Measurements from ENCODE around the gene TRIM45.
"Not testable (repeated sequence)": the region's sequence is repeated elsewhere in the genome, so short reads cannot be mapped to it uniquely, and the experiment has no call there.

TRIM45 gene

DNA sequence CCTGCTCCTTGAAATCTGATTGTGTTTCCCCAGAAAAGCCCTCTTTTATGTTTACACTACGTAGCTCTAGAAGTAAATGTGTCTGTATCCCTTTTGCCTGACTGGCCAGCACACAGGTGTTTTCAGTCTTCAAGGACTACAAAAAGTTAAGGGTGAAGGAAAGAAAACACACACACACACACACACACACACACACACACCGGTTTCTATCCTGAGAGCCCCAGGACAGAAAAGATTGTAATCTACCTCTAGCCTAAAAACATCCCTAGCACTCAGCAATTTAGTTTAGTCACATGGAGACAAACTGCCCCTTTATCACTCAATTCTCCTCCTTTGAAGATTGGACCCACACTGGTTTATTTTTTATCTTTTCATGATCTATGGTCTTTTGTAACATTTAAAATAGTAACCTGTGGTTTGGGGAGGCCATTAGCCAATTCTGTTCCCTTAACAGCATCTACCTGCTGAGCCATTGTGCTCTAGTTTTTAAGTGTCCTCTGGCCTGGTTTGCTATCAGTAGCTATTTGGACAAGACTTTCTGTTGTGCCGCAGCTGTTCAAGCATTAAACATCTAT, 15.8 kb upstream of the TRIM45 start:
- in situ Hi-C loops (cut with MboI; ENCODE audit: low pct_unique_long_range_greater_than_20kb, low sequenced_read_pairs): loop anchor here (25.0 kb wide), 2 partner anchors 325 to 675 kb away; no protein-coding TSS in a partner anchor
- DNase-seq: no peak

DNA sequence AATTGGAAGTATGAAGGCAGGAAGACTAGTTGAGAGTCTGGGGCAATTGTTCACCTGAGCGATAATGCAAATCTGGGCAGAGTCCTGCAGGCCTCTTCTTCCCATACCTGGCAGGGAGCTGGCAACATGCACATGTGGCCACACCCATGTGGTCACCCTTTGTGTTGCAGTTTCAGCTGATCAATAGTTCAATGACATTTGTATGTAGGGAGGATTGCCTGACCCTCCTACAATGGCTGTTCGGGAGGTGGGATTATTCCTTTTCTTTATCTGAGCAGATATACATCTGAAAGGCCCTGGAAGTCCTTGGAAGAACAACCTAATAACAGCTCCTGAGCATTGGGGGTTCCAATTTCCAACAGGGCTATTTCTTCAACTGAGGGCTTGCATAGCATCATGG, 15.2 kb upstream of the TRIM45 start:
- in situ Hi-C loops (cut with MboI; ENCODE audit: low pct_unique_long_range_greater_than_20kb, low sequenced_read_pairs): loop anchor here (25.0 kb wide), 2 partner anchors 326 to 676 kb away; no protein-coding TSS in a partner anchor
- no peak for DNase-seq

DNA sequence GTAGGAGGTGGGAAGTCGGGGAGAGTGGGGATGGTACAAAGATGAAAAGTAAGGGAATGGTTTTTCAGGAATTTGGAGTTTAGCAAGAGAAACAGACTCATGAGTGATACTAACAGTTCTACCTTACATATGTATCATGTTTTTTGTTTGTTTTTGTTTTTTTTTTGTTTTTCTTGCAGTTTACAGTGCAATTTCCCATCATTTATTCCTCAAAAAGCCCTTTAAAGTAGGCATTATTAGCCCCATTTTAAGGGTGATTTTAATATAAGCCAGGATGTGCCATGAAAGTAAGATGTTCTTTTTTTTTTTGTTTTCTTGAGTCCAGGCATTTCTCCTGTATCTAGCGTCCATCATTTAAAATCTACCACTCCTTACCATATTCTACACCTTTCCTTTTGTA, 13.8 kb upstream of the TRIM45 start:
- no peak for DNase-seq
- in situ Hi-C loops (cut with MboI; ENCODE audit: low pct_unique_long_range_greater_than_20kb, low sequenced_read_pairs): loop anchor here (25.0 kb wide), 2 partner anchors 327 to 677 kb away; no protein-coding TSS in a partner anchor

DNA sequence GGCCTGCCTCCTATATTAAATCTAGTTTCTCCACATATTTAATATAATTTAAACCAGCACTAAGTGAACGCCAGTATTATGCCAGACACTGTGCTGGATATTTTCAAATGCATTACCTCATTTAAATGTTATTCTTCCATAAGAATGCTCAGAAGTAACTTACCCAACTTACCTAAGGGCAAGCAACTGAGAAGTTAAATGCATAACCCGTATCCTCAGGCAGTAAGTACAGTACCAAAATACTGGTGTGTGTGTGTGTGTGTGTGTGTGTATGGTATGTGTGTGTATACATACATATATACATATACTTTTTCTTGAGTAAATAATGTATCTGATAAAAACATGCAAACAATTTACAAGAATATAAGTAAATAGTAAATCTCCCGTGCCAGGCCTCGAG, 9.0 kb upstream of the TRIM45 start:
- in situ Hi-C loops (cut with MboI; ENCODE audit: low pct_unique_long_range_greater_than_20kb, low sequenced_read_pairs): loop anchor here (25.0 kb wide), 2 partner anchors 332 to 682 kb away; no protein-coding TSS in a partner anchor
- no peak for DNase-seq

GRCh38 chr1:117128323-117129079, 7.0 kb upstream of the TRIM45 start:
- in situ Hi-C loops (cut with MboI; ENCODE audit: low pct_unique_long_range_greater_than_20kb, low sequenced_read_pairs): loop anchor here (25.0 kb wide), 2 partner anchors 334 to 684 kb away; no protein-coding TSS in a partner anchor
- peak; percentile 62 for DNase-seq

DNA sequence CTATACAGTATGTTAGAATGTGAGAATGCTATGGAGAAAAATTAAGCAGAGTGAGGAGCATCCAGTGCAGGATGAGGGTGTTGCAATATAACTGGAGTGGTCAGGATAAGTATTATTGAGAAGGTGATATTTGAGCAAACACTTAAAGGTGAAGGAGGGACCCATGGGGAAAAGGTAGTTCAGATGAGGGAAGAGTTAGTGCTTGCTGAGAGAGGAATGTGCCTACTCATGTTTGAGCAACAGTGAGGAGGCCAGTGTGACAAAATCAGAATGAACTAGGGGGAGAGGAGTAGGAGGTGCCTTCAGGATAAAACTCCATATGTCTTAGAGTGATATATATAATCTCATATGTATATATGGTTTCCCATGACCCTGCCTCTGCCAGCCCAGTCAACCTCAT, 6.2 kb upstream of the TRIM45 start:
- in situ Hi-C loops (cut with MboI; ENCODE audit: low pct_unique_long_range_greater_than_20kb, low sequenced_read_pairs): loop anchor here (25.0 kb wide), 2 partner anchors 335 to 685 kb away; no protein-coding TSS in a partner anchor
- no peak for DNase-seq

GRCh38 chr1:117124661-117125060, 3.1 kb upstream of the TRIM45 start:
- DNase-seq: no peak

DNA sequence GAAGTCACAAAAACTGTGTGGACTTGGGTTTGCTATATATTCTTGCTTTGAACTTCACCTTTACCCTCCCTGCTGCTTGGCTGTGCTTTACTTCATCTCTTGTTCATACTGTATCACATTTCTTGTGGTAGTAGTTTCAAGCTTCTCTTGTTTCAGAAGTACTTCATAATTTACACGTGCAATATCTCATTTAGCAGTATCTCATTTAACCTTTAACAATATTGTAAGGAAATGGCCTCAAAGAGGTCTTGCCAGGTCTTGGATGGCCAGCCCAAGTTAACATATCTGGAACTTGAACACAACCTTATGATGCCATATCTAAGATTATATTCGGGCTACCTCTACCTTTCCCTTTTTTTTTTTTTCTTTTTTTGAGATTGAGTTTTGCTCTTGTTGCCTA, 1.7 kb upstream of the TRIM45 start:
- in situ Hi-C loops (cut with MboI; ENCODE audit: low pct_unique_long_range_greater_than_20kb, low sequenced_read_pairs): no loop called here
- DNase-seq: no peak

More at GRCh38 chr1:117124661-117125060, 3.1 kb upstream of the TRIM45 start:
- in situ Hi-C loops (cut with MboI; ENCODE audit: low pct_unique_long_range_greater_than_20kb, low sequenced_read_pairs): loop anchor here (25.0 kb wide), 2 partner anchors 338 to 688 kb away; no protein-coding TSS in a partner anchor

GRCh38 chr1:117122330-117123025, 929 bp upstream of the TRIM45 start:
- DNase-seq: no peak
- in situ Hi-C loops (cut with MboI; ENCODE audit: low pct_unique_long_range_greater_than_20kb, low sequenced_read_pairs): no loop called here

DNA sequence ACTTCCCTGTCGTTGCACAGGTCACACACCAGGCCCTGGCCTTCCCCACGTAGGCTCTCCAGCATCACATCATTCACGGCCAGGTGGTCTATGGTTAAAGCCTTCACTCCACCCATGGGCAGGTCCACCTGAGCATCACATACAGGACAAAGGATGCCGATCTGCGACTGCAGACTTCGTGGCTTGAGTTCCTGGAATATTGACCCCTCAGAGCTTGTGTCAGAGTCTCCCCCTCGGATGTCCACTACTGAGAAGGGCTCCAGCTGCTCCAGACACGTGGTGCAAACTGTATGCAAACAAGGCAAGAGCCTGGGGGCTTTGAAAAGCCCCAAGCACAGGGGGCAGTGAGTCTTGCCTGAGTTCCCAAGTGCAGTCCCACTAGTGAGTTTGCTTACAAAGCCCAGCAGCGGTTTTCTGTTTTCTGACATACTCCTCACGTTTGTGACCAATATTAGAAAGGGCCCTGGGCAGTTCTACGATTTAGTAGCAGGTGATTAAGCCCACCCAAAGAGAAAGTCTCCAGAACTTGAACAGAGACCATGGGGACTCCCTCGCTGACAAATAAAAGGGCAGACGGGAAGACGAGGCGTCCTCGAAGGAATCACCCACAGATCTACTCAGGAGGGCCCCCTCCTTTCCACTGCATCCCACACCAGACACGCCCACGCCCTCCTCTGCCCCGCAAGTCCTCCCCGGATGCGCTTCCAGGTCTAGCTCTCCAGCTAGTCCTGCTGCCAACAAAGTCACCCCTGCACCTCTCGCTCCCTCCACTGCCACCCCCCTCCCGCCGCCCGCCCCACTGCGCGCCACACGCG, 568 bp downstream of the TRIM45 start:
- DNase-seq: peak; percentile 12
- in situ Hi-C loops (cut with MboI; ENCODE audit: low pct_unique_long_range_greater_than_20kb, low sequenced_read_pairs): no loop called here

DNA sequence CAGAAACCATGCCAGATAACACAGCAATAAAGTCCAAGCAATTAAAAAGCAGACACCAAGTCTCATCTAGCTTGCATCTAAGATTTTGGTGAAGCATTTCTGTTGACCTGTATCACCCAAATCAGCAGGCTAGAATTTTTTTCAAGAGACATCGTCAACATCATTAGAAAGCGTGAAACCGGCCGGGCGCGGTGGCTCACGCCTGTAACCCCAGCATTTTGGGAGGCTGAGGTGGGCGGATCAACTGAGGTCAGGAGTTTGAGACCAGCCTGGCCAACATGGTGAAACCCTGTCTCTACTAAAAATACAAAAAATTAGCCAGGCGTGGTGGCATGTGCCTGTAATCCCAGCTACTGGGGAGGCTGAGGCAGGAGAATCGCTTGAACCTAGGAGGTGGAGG, 2.4 kb downstream of the TRIM45 start:
- in situ Hi-C loops (cut with MboI; ENCODE audit: low pct_unique_long_range_greater_than_20kb, low sequenced_read_pairs); DNase-seq: not testable (repeated sequence)

- in situ Hi-C loops (cut with MboI; ENCODE audit: low pct_unique_long_range_greater_than_20kb, low sequenced_read_pairs): no loop called here
- DNase-seq: no peak
Observed at GRCh38 chr1:117118137-117118536, 3.4 kb downstream of the TRIM45 start.

DNA sequence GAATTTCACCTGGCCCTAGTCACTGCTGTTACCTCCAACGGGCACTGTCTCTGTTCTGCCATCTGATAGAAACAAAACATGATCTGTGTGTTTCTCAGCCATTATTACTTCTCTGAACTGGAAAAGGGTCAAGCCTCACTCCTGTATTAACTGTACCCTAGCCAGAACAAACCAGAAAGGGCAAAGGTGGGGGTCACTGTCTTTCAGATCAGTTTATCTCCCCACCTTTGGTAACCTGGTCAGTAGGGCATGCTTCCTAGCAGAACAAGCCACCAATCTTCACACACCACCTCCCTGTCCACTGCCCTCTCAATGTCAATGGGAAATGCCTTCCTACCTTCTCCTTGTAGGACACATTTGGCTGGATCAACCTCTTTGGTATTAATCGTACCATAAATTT, 3.9 kb downstream of the TRIM45 start:
- in situ Hi-C loops (cut with MboI; ENCODE audit: low pct_unique_long_range_greater_than_20kb, low sequenced_read_pairs): no loop called here
- DNase-seq: no peak

DNA sequence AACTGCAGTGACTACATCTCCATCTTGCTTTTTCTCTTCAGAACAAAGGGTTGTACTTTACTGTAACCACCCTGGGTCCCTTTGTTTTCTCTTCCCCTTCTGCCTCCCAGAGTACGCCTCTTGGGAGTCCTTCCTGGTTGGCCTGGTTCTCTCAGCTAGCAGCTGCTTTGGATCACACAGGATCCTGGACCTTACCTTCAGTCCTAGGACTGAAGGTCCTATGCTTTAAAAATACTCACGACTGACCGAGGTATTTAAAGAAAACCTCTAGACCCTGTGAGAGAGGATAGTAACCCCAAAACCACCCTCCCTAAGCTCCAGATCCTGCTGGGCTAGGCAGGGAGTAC, 4.8 kb downstream of the TRIM45 start:
- in situ Hi-C loops (cut with MboI; ENCODE audit: low pct_unique_long_range_greater_than_20kb, low sequenced_read_pairs): no loop called here
- DNase-seq: no peak

DNA sequence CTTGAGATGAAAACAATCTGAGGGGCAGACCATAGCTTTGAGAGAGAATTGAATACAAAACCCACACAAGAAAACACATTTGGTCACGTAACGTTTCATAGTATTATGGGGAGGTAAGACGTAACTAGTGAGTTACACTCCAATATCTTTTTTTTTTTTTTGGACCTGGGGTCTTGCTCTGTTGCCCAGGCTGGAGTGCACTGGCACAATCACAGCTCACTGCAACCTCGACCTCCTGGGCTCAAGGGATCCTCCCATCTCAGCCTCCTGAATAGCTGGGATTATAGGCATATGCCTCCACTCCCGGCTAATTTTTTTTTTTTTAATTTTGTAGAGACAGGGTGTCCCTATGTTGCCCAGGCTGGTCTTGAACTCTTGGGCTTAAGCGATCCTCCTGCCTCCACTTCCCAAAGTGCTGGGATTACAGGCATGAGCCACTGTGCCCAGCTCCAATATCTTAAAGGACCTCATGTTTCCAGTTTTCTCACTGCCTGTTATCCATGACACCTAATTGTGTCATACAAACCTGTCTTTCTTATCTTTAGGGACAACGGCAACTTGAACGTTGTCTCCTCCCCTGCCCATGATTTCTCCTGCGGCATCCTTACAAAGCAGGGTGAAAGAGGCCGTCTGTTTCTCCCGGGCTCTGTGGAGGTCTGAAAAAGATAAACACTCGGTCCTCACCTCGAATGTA, 5.3 kb downstream of the TRIM45 start:
- no peak for DNase-seq
- in situ Hi-C loops (cut with MboI; ENCODE audit: low pct_unique_long_range_greater_than_20kb, low sequenced_read_pairs): no loop called here

DNA sequence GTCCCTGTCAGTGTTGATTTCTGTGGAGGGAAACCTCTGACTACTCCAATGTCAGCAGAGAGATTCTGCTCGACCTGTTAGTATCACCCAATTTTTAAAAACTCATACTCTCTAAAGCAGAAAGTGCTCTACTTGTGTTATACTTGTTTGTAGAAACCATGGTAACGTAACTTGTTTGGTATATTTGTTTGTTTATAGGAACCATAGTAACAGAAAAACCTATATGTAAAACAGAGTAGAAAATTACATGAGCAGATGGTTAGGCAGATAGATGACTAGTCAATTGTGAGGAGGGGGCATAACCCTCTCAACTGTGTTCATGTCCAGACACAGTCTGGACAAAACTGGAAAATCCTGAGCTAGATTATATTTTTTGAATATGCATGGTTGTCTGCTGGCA, 6.7 kb downstream of the TRIM45 start:
- in situ Hi-C loops (cut with MboI; ENCODE audit: low pct_unique_long_range_greater_than_20kb, low sequenced_read_pairs): no loop called here
- no peak for DNase-seq

GRCh38 chr1:117113199-117113598, 8.3 kb downstream of the TRIM45 start:
- in situ Hi-C loops (cut with MboI; ENCODE audit: low pct_unique_long_range_greater_than_20kb, low sequenced_read_pairs): no loop called here
- no peak for DNase-seq

DNA sequence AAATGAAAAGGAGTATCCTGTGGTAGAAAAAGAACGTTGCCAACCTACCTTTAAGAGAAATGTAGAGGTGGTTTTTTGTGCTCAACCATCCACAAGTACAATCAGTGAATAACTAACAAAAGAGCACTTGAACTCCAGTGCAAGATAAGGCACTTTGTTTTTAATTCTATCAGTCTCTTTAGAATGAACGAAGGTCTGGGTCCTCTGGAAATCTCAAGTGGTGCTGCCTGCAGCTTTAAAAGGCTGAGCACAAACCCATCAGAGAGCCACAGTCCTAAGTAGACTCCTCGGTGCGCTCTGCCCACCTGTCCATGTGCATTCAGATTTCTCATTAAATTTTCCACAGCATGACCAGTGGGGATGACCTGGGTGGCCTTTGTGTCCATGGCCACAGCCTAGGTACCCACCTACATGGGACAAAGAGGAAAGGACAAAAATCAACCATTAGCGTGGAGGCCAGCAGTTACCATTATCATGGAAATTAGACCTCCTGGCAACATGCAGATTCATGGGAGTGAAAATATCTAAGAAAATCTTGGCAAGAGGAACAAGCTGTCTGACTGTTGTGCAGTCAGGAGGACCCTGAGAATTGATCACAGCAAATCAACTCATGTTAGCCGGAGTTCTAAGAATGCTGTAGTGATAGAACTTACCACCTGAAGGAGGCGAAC, 9.4 kb downstream of the TRIM45 start:
- in situ Hi-C loops (cut with MboI; ENCODE audit: low pct_unique_long_range_greater_than_20kb, low sequenced_read_pairs): no loop called here

More for the DNA sequence above, 9.4 kb downstream of the TRIM45 start:
- DNase-seq: no peak

Data from KBM-7 (cell line).